Stimulated activated CD4-positive, alpha-beta T cell treated with anti-CD3 and anti-CD28 coated beads, Interleukin-12 subunit alpha, Interleukin-12 subunit beta, amount 100 ng/mL, for 4 hours (primary cell): ENCODE data around the gene MYOZ1.

Source experiments
- DNase-seq: peaks from one replicate; pipeline ENCODE4 v3.0.0-alpha.2; 2020

Gene MYOZ1

DNA sequence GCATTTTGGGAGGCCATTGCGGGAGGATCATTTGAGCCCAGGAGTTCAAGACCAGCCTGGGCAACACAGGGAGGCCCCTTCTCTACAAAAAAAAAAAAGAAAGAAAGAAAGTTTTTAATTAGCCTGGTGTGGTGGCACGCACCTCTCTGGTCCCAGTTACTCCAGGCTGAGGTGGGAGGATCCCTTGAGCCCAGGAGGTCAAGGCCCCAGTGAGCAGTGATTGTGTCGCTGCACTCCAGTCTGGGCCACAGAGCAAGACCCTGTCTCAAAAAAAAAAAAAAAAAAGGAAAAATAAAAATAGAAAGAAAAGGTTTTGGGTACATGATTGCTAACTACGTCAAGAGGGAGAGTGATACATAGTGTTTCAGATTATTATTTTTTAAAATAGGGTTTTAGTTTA, 48.2 kb downstream of the MYOZ1 start:
- DNase-seq, result no peak

- DNase-seq, result no peak
These were observed 49.2 kb downstream of the MYOZ1 start for GRCh38 chr10:73591935-73592699.

GRCh38 chr10:73590881-73591799, 50.1 kb downstream of the MYOZ1 start, which contains the start of gene USP54:
Gene USP54 (minus strand): TSS chr10:73591342. CDS start chr10:73575658, 15,684 bp downstream.
- no peak for DNase-seq

- DNase-seq, result no peak
These were observed 51.6 kb downstream of the MYOZ1 start for GRCh38 chr10:73589563-73590126.

DNA sequence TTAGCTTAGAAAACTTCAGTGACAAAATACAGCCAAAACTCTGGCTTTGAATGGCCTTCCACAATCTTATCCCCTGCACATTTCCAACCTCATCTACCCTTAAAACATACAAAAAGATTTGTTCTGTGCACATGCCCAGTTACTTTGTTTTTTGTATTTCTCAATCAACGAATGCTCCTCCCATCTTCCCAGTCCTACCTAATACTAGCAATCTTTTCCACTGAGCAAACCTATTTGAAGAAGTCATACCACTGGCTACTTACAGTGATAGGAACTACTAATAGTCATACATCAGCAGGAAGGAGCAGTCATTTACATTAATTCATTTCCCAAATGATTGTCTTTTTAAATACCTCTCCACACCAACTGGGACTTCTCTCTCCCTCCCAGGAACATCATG, 52.6 kb downstream of the MYOZ1 start:
- no peak for DNase-seq

GRCh38 chr10:73586583-73586984, 54.7 kb downstream of the MYOZ1 start:
- no peak for DNase-seq

DNA sequence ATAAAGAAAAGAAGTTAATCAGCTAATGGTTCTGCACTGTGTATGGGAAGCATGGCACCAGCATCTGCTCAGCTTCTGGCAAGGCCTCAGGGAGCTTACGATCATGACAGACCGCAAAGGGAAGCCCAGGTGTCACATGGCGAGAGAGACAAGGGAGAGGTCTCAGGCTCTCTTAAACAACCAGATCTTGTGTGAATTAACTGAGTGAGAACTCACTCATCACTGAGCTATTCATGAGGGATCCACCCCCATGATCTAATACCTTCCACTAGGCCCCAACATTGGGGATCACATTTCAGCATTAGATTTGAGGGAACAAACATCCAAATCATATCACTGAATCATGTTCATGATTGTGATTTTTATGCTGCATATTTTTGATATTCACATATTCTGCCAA, 55.9 kb downstream of the MYOZ1 start:
- DNase-seq, result no peak

GRCh38 chr10:73584737-73585136, 56.5 kb downstream of the MYOZ1 start:
- DNase-seq, result no peak

DNA sequence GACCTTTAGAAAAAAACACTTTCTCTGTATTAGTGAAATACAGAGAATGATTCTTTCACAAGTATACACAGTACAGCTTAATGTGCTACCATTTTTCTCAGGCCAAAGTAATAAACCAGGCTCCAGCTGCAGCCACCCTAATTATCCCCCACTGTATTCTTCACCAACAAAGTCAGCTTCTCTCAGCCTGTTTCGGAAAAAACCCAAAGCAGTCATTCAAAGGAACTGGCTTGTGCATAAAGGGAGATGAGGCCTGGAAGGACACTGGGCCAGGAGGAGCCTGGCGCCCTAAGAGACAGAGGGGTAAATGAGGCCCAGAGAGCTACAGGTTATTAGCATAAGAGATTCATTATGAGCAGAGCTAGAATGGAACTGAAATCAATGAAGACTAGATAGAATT, 59.4 kb downstream of the MYOZ1 start:
- DNase-seq, result no peak
